Loucy (cell line): Measurements from ENCODE around the gene TENM3.

Experiments
- H2AFZ ChIP-seq: fragments of 200-600 bp; sonication (generic); 2 replicates; pipeline ENCODE4 v1.6.0; 2016; ENCODE audit warnings: antibody characterized with exemption, mild to moderate bottlenecking, low read length, moderate library complexity
- H3F3A ChIP-seq: fragments of 200-600 bp; 2 replicates; pipeline ENCODE4 v1.6.0; 2016; ENCODE audit warnings: antibody characterized with exemption, low read depth, mild to moderate bottlenecking
- H3K27me3 ChIP-seq: fragments of 200-600 bp; sonication (generic); 2 replicates; pipeline ENCODE4 v1.6.1; 2014; ENCODE audit warnings: low read length, mild to moderate bottlenecking; ENCODE audit not compliant: insufficient read depth, poor library complexity, severe bottlenecking
- H3K36me3 ChIP-seq: fragments of 200-600 bp; sonication (generic); 2 replicates; pipeline ENCODE4 v1.6.1; 2016; ENCODE audit warnings: low read length; ENCODE audit not compliant: insufficient read depth
- H3K4me1 ChIP-seq: fragments of 200-600 bp; sonication (generic); 2 replicates; pipeline ENCODE4 v1.5.1; 2014; ENCODE audit warnings: low read length, mild to moderate bottlenecking; ENCODE audit not compliant: insufficient read depth, poor library complexity, severe bottlenecking
- H3K4me2 ChIP-seq: fragments of 200-600 bp; sonication (generic); 2 replicates; pipeline ENCODE4 v1.6.0; 2014; ENCODE audit warnings: antibody characterized with exemption, low read length, low read depth, mild to moderate bottlenecking; ENCODE audit not compliant: poor library complexity, severe bottlenecking
- H3K4me3 ChIP-seq: fragments of 200-600 bp; sonication (generic); 2 replicates; pipeline ENCODE4 v1.5.1; 2014; ENCODE audit warnings: low read length, mild to moderate bottlenecking, mixed read lengths; ENCODE audit not compliant: poor library complexity, severe bottlenecking
- H3K79me2 ChIP-seq: fragments of 200-600 bp; sonication (generic); 2 replicates; pipeline ENCODE4 v1.6.1; 2014; ENCODE audit warnings: low read length; ENCODE audit not compliant: insufficient read depth
- H3K9ac ChIP-seq: fragments of 200-600 bp; sonication (generic); 2 replicates; pipeline ENCODE4 v1.6.0; 2014; ENCODE audit warnings: mild to moderate bottlenecking, low read depth, low read length, moderate library complexity; ENCODE audit not compliant: poor library complexity, severe bottlenecking
- H3K9me2 ChIP-seq: fragments of 200-600 bp; sonication (generic); replicated peaks from 2 replicates; pipeline ENCODE4 v1.6.1; 2016; ENCODE audit warnings: low read depth, low read length, mixed read lengths
- H3K9me3 ChIP-seq: fragments of 200-600 bp; sonication (generic); 2 replicates; pipeline ENCODE4 v1.6.1; 2014; ENCODE audit warnings: mild to moderate bottlenecking, antibody characterized with exemption, low read length, low read depth; ENCODE audit not compliant: insufficient read depth
- H4K20me1 ChIP-seq: fragments of 200-600 bp; sonication (generic); 2 replicates; pipeline ENCODE4 v1.6.0; 2014; ENCODE audit warnings: antibody characterized with exemption, low read length, mild to moderate bottlenecking; ENCODE audit not compliant: insufficient read depth, poor library complexity, severe bottlenecking
- EZH2phosphoT487 ChIP-seq: fragments of 200-600 bp; IDR thresholded peaks from 2 replicates; pipeline ENCODE4 v1.6.1; 2018; ENCODE audit warnings: antibody characterized with exemption, mild to moderate bottlenecking, moderate library complexity, borderline replicate concordance
- TF ChIP-seq, protein P1 (sequence below): fragments of 200-600 bp; sonication (generic); conservative IDR thresholded peaks from 2 replicates; pipeline ENCODE4 v1.5.1; 2014; ENCODE audit warnings: mild to moderate bottlenecking, antibody characterized with exemption, low read length

The TENM3 gene

GRCh38 chr4:182201871-182202270, 41.3 kb upstream of the TENM3 start:
- Histone ChIP-seq H3F3A (no peaks in the 10 kb centered on the region), H3K36me3 (no peaks in the 10 kb centered on the region), H3K9me3 (no peaks in the 10 kb centered on the region; the same call in 1 of the 2 replicates), H3K79me2 (no peaks in the 10 kb centered on the region), H2AFZ (no peak overlapping the region), H3K9me2 (no peaks in the 10 kb centered on the region), H4K20me1 (no peaks in the 10 kb centered on the region), H3K4me1 (no peaks in the 10 kb centered on the region), H3K4me2 (no peak overlapping the region), H3K9ac (no peak overlapping the region), H3K27me3 (no peaks in the 10 kb centered on the region), H3K4me3 (no peak overlapping the region)
- TF ChIP-seq, protein P1, sequence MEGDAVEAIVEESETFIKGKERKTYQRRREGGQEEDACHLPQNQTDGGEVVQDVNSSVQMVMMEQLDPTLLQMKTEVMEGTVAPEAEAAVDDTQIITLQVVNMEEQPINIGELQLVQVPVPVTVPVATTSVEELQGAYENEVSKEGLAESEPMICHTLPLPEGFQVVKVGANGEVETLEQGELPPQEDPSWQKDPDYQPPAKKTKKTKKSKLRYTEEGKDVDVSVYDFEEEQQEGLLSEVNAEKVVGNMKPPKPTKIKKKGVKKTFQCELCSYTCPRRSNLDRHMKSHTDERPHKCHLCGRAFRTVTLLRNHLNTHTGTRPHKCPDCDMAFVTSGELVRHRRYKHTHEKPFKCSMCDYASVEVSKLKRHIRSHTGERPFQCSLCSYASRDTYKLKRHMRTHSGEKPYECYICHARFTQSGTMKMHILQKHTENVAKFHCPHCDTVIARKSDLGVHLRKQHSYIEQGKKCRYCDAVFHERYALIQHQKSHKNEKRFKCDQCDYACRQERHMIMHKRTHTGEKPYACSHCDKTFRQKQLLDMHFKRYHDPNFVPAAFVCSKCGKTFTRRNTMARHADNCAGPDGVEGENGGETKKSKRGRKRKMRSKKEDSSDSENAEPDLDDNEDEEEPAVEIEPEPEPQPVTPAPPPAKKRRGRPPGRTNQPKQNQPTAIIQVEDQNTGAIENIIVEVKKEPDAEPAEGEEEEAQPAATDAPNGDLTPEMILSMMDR: no peak
- TF ChIP-seq EZH2phosphoT487: no peak

DNA sequence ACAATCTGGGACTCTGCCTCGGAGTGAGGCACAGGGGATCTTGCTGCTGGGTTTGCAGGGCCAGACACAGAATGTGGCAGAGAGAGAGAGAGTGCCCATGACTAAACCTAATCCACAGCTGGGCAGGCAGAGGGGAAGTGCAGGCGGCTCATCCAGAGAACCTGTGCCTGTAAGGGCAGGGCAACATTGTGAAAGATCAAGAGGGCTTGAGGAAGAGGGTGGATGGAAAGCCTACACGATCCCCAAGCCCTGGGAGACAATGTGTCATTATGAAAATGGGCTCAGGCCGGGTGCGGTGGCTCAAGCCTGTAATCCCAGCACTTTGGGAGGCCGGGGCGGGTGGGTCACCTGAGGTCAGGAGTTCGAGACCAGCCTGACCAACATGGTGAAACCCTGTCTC, 40.6 kb upstream of the TENM3 start:
- Histone ChIP-seq H3K4me1 (no peaks in the 10 kb centered on the region), H3F3A (no peaks in the 10 kb centered on the region), H4K20me1 (no peaks in the 10 kb centered on the region), H3K4me2 (no peak overlapping the region), H3K9ac (no peak overlapping the region), H3K27me3 (no peaks in the 10 kb centered on the region), H3K9me3 (no peaks in the 10 kb centered on the region; the same call in 1 of the 2 replicates), H2AFZ (no peak overlapping the region), H3K36me3 (no peaks in the 10 kb centered on the region), H3K79me2 (no peaks in the 10 kb centered on the region), H3K4me3 (no peak overlapping the region), H3K9me2 (no peaks in the 10 kb centered on the region)
- TF ChIP-seq EZH2phosphoT487: no peak
- TF ChIP-seq, protein P1: no peak

GRCh38 chr4:182203872-182204411, 39.3 kb upstream of the TENM3 start:
- H3K27me3 ChIP-seq: no peaks in the 10 kb centered on the region
- no peak overlapping the region for H3K4me3 ChIP-seq
- H3K9ac ChIP-seq: no peak overlapping the region
- no peak overlapping the region for H3K4me2 ChIP-seq
- no peaks in the 10 kb centered on the region for H3F3A ChIP-seq
- no peaks in the 10 kb centered on the region for H3K79me2 ChIP-seq
- H2AFZ ChIP-seq: no peak overlapping the region
- no peak for TF ChIP-seq EZH2phosphoT487
- TF ChIP-seq, protein P1: no peak
- H3K4me1 ChIP-seq: no peaks in the 10 kb centered on the region
- H3K36me3 ChIP-seq: no peaks in the 10 kb centered on the region
- H4K20me1 ChIP-seq: no peaks in the 10 kb centered on the region
- no peaks in the 10 kb centered on the region for H3K9me2 ChIP-seq
- H3K9me3 ChIP-seq: no peaks in the 10 kb centered on the region
